OCI-LY7 (cell line): ENCODE results near the gene ETV5.

Experiments
- CTCF ChIP-seq: fragments of 200-600 bp; sonication (generic); conservative IDR thresholded peaks from 2 replicates; pipeline ENCODE4 v1.5.1; 2014; ENCODE audit warnings: mild to moderate bottlenecking, antibody characterized with exemption, low read length, moderate library complexity, mixed read lengths
- EZH2phosphoT487 ChIP-seq: fragments of 200-600 bp; sonication (generic); IDR thresholded peaks from 2 replicates; pipeline ENCODE4 v1.6.1; 2018; ENCODE audit warnings: low read depth, borderline replicate concordance, mild to moderate bottlenecking, mixed run types, antibody characterized with exemption, low read length, moderate library complexity, mixed read lengths

GRCh38 chr3:186127463-186127862 lies 18.6 kb upstream of the ETV5 start:
- no peak for TF ChIP-seq CTCF
- no peak for TF ChIP-seq EZH2phosphoT487
